ENCODE results near the gene ADAMTS16.

Gene ADAMTS16

GRCh38 chr5:5335107-5335506 is 195.0 kb downstream of the ADAMTS16 start:
- no peak for ATAC-seq
- TF ChIP-seq ZFP3 (CRISPR knock-in tag; IDR thresholded peaks at IDR 0.05) (no peak), SNAI2 (CRISPR knock-in tag; IDR thresholded peaks at IDR 0.05) (no peak), RARB (CRISPR knock-in tag; IDR thresholded peaks at IDR 0.05) (no peak), GLIS3 (CRISPR knock-in tag; IDR thresholded peaks at IDR 0.05) (no peak), ARNTL (CRISPR knock-in tag; IDR thresholded peaks at IDR 0.05; ENCODE audit: borderline replicate concordance, low read depth) (no peak), ESRRG (CRISPR knock-in tag; IDR thresholded peaks at IDR 0.05) (no peak), BACH2 (CRISPR knock-in tag; IDR thresholded peaks at IDR 0.05; ENCODE audit: borderline replicate concordance) (no peak), CSRNP3 (CRISPR knock-in tag; IDR thresholded peaks at IDR 0.05) (no peak), CSDC2 (CRISPR knock-in tag; IDR thresholded peaks at IDR 0.05) (no peak), ZNF565 (CRISPR knock-in tag; conservative IDR thresholded peaks at IDR 0.05; ENCODE audit: low read depth) (no peak)

GRCh38 chr5:5335700-5336264 is 195.7 kb downstream of the ADAMTS16 start:
- TF ChIP-seq OSR1 (CRISPR knock-in tag; IDR thresholded peaks at IDR 0.05) = no peak
- TF ChIP-seq TOX (CRISPR knock-in tag; IDR thresholded peaks at IDR 0.05; ENCODE audit: borderline replicate concordance) = no peak
- no peak for TF ChIP-seq ZNF565 (CRISPR knock-in tag; conservative IDR thresholded peaks at IDR 0.05; ENCODE audit: low read depth)
- TF ChIP-seq SNAI2 (CRISPR knock-in tag; IDR thresholded peaks at IDR 0.05) = no peak
- TF ChIP-seq ISL1 (CRISPR knock-in tag; IDR thresholded peaks at IDR 0.05) = peak; percentile 91
- ATAC-seq = peak; percentile 32

GRCh38 chr5:5339257-5339656 is 199.1 kb downstream of the ADAMTS16 start:
- ATAC-seq = no peak
- TF ChIP-seq ZC3H10 (CRISPR knock-in tag; IDR thresholded peaks at IDR 0.05) (no peak), TOX (CRISPR knock-in tag; IDR thresholded peaks at IDR 0.05; ENCODE audit: borderline replicate concordance) (no peak), ZNF565 (CRISPR knock-in tag; conservative IDR thresholded peaks at IDR 0.05; ENCODE audit: low read depth) (no peak), TCF4 (CRISPR knock-in tag; IDR thresholded peaks at IDR 0.05; ENCODE audit: borderline replicate concordance) (no peak), ARNTL (CRISPR knock-in tag; IDR thresholded peaks at IDR 0.05; ENCODE audit: borderline replicate concordance, low read depth) (no peak), PPARA (CRISPR knock-in tag; IDR thresholded peaks at IDR 0.05; ENCODE audit: borderline replicate concordance) (no peak), POU6F1 (CRISPR knock-in tag; IDR thresholded peaks at IDR 0.05; ENCODE audit: borderline replicate concordance, low read depth) (no peak), RARB (CRISPR knock-in tag; IDR thresholded peaks at IDR 0.05) (no peak)

- TF ChIP-seq ZFP3 (CRISPR knock-in tag; IDR thresholded peaks at IDR 0.05) = peak; percentile 71; the same call in 1 of the 2 replicates
- TF ChIP-seq TSHZ2 (CRISPR knock-in tag; IDR thresholded peaks at IDR 0.05) = peak; percentile 96
- no peak for TF ChIP-seq TOX (CRISPR knock-in tag; IDR thresholded peaks at IDR 0.05; ENCODE audit: borderline replicate concordance)
- peak; percentile 63; the same call in 1 of the 2 replicates for TF ChIP-seq CREB5 (CRISPR knock-in tag; IDR thresholded peaks at IDR 0.05; ENCODE audit: low read depth)
- TF ChIP-seq ZNF8 (CRISPR knock-in tag; IDR thresholded peaks at IDR 0.05) = peak; percentile 14; the same call in 1 of the 2 replicates
- 0 out of 2 replicates have a peak, but pooled peaks have one; percentile 11 for TF ChIP-seq PPARA (CRISPR knock-in tag; IDR thresholded peaks at IDR 0.05; ENCODE audit: borderline replicate concordance)
- no peak for TF ChIP-seq ARNTL (CRISPR knock-in tag; IDR thresholded peaks at IDR 0.05; ENCODE audit: borderline replicate concordance, low read depth)
- TF ChIP-seq ISL1 (CRISPR knock-in tag; IDR thresholded peaks at IDR 0.05) = peak; percentile 88
- TF ChIP-seq BACH2 (CRISPR knock-in tag; IDR thresholded peaks at IDR 0.05; ENCODE audit: borderline replicate concordance) = peak; percentile 96; the same call in 1 of the 2 replicates
- TF ChIP-seq ZC3H10 (CRISPR knock-in tag; IDR thresholded peaks at IDR 0.05) = no peak
- TF ChIP-seq ESRRG (CRISPR knock-in tag; IDR thresholded peaks at IDR 0.05) = no peak
- 0 out of 2 replicates have a peak, but pooled peaks have one; percentile 35 for TF ChIP-seq ZNF565 (CRISPR knock-in tag; conservative IDR thresholded peaks at IDR 0.05; ENCODE audit: low read depth)
- peak; percentile 97 for TF ChIP-seq TCF4 (CRISPR knock-in tag; IDR thresholded peaks at IDR 0.05; ENCODE audit: borderline replicate concordance)
- TF ChIP-seq SNAI2 (CRISPR knock-in tag; IDR thresholded peaks at IDR 0.05) = no peak
- no peak for TF ChIP-seq CSDC2 (CRISPR knock-in tag; IDR thresholded peaks at IDR 0.05)
- peak; percentile 60; the same call in 1 of the 2 replicates for TF ChIP-seq CSRNP3 (CRISPR knock-in tag; IDR thresholded peaks at IDR 0.05)
- TF ChIP-seq ZNF70 (CRISPR knock-in tag; IDR thresholded peaks at IDR 0.05) = no peak
- TF ChIP-seq ZFP30 (CRISPR knock-in tag; IDR thresholded peaks at IDR 0.05) = no peak
- peak; percentile 98 for ATAC-seq
Observed at GRCh38 chr5:5340206-5340729, 200.1 kb downstream of the ADAMTS16 start.

Data from SK-N-SH treated with all-trans-retinoic acid at 6 μM for 48 hours (cell line).